ENCODE data around the gene MED23.

DNA sequence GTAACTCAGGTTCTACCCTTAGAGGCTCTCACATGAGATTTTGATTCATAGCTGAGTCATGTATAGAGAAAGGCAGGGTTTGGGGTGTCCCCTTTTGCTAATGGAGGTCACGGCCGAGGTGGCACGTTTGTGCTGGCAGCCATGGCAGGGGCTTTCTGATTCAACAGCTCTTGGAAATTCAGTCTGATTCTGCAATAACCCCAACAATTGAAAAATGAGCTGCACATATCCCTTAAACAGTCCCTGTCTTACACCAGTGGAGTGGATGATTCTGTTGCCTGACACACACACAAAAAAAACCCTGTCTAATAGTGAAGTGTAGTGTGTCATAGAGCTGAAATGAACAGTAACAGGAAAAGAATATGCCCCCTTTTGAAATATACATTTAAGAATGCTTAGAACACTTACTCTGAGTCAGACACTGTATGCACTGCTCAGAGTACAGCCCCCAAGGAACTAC lies 95.4 kb downstream of the MED23 start:
- TF ChIP-seq BACH2 (CRISPR knock-in tag; IDR thresholded peaks at IDR 0.05; ENCODE audit: borderline replicate concordance) (no peak), ZNF565 (CRISPR knock-in tag; conservative IDR thresholded peaks at IDR 0.05; ENCODE audit: low read depth) (no peak), SNAI2 (CRISPR knock-in tag; IDR thresholded peaks at IDR 0.05) (no peak), ZNF8 (CRISPR knock-in tag; IDR thresholded peaks at IDR 0.05) (no peak), ARNTL (CRISPR knock-in tag; IDR thresholded peaks at IDR 0.05; ENCODE audit: borderline replicate concordance, low read depth) (no peak), PPARA (CRISPR knock-in tag; IDR thresholded peaks at IDR 0.05; ENCODE audit: borderline replicate concordance) (no peak), ZFP3 (CRISPR knock-in tag; IDR thresholded peaks at IDR 0.05) (no peak), CSDC2 (CRISPR knock-in tag; IDR thresholded peaks at IDR 0.05) (no peak)
- TF ChIP-seq, protein P1, sequence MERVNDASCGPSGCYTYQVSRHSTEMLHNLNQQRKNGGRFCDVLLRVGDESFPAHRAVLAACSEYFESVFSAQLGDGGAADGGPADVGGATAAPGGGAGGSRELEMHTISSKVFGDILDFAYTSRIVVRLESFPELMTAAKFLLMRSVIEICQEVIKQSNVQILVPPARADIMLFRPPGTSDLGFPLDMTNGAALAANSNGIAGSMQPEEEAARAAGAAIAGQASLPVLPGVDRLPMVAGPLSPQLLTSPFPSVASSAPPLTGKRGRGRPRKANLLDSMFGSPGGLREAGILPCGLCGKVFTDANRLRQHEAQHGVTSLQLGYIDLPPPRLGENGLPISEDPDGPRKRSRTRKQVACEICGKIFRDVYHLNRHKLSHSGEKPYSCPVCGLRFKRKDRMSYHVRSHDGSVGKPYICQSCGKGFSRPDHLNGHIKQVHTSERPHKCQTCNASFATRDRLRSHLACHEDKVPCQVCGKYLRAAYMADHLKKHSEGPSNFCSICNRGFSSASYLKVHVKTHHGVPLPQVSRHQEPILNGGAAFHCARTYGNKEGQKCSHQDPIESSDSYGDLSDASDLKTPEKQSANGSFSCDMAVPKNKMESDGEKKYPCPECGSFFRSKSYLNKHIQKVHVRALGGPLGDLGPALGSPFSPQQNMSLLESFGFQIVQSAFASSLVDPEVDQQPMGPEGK (CRISPR knock-in tag; IDR thresholded peaks at IDR 0.05; ENCODE audit: borderline replicate concordance), result no peak
- TF ChIP-seq, protein P2, sequence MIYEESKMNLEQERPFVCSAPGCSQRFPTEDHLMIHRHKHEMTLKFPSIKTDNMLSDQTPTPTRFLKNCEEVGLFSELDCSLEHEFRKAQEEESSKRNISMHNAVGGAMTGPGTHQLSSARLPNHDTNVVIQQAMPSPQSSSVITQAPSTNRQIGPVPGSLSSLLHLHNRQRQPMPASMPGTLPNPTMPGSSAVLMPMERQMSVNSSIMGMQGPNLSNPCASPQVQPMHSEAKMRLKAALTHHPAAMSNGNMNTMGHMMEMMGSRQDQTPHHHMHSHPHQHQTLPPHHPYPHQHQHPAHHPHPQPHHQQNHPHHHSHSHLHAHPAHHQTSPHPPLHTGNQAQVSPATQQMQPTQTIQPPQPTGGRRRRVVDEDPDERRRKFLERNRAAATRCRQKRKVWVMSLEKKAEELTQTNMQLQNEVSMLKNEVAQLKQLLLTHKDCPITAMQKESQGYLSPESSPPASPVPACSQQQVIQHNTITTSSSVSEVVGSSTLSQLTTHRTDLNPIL (CRISPR knock-in tag; IDR thresholded peaks at IDR 0.05; ENCODE audit: low read depth), result no peak
- TF ChIP-seq, protein P3, sequence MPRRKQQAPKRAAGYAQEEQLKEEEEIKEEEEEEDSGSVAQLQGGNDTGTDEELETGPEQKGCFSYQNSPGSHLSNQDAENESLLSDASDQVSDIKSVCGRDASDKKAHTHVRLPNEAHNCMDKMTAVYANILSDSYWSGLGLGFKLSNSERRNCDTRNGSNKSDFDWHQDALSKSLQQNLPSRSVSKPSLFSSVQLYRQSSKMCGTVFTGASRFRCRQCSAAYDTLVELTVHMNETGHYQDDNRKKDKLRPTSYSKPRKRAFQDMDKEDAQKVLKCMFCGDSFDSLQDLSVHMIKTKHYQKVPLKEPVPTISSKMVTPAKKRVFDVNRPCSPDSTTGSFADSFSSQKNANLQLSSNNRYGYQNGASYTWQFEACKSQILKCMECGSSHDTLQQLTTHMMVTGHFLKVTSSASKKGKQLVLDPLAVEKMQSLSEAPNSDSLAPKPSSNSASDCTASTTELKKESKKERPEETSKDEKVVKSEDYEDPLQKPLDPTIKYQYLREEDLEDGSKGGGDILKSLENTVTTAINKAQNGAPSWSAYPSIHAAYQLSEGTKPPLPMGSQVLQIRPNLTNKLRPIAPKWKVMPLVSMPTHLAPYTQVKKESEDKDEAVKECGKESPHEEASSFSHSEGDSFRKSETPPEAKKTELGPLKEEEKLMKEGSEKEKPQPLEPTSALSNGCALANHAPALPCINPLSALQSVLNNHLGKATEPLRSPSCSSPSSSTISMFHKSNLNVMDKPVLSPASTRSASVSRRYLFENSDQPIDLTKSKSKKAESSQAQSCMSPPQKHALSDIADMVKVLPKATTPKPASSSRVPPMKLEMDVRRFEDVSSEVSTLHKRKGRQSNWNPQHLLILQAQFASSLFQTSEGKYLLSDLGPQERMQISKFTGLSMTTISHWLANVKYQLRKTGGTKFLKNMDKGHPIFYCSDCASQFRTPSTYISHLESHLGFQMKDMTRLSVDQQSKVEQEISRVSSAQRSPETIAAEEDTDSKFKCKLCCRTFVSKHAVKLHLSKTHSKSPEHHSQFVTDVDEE (CRISPR knock-in tag; IDR thresholded peaks at IDR 0.05), result no peak
